GM19239 (cell line): ENCODE data around the gene LRRN4CL.
"Not testable (repeated sequence)": the region's sequence is repeated elsewhere in the genome, so short reads cannot be mapped to it uniquely, and the experiment has no call there.

Experiments
- DNase-seq: peaks from one replicate; pipeline ENCODE4 v3.0.0; 2011; ENCODE audit warnings: low spot score; ENCODE audit not compliant: insufficient read length
- FAIRE-seq: peaks from 2 replicates; lab custom pipeline; 2011; peaks lifted over from hg19 to GRCh38; lab: Jason Lieb, UNC

LRRN4CL gene

DNA sequence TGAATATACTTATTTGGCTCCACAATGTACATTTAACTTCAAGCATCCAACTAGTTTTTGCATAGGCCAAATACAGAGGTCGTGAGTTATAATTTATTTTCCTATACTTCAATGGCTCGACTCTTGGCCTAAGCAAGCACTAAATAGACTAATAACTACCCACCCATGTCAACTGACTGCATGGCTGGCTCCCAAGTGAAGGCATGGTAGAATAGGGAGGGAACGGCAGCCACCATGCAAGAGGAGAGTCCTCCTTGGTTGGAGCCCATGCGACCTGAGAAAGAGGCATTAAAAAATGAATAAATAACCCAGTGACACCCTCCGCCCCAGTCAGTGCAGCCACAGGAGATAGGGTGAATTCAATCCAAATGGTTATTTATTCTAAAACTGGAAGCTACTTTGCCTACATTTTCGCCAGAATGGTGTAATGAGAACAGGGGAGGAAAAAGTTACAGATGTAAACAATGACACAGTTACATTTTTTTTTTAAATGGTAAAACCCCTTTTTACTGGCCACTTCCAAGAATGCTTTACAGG, 23.0 kb upstream of the LRRN4CL start:
- FAIRE-seq (no peak), DNase-seq (no peak)

DNA sequence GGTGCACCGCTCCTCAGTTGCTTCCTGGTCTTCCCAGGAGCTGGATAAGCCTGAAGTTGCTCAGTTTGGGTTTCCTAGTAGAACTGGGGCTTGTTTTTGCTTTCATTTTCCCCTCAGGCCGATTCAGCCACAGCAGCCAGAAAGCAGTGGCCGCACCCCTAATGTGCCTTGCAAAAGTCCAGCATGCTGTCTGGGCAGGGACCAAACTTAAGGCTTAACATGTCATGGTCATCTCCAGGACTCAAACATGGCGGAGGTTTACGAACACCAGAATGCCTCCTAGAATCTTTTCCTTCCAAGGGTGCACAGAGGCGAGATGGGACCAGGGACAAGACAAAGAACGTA, 20.6 kb upstream of the LRRN4CL start:
- DNase-seq (no peak), FAIRE-seq (no peak)

DNA sequence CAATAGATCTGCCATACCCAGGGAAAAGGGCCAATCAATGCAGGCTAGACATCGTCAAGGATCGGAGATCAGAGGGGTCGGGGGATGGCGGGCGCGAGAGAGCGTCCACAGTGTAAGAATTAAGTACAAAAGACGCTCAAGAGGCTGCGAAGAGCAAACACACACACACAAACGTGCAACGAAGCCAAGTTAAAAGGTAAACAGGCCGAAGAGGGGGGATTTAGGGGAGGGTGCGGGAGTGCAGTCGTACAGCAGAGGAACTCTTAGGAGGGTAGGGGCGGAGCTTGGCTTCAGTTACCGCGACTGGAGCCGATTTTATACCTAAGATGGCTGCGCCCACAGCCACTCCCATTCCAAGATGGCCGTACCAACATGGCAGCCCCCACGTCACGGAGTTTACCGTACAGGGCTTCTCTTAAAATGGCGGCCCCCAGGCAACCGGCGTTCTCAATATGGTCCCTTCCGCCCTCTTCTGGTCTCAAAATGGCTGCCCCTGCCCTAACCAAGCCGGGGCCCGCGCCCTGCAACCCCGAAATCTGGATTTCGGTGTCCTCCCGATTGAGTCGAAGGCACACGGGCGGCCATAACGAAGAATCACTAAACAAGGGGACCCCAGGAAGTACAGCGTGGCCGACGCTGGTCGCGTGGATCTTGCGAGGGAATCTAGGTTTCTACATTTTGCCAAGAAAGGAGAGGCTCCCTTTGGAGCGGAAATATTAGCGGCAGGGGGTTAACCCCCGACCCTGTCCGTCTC, 20.1 kb upstream of the LRRN4CL start:
- DNase-seq (peak; percentile 77), FAIRE-seq (peak; percentile 91)

DNA sequence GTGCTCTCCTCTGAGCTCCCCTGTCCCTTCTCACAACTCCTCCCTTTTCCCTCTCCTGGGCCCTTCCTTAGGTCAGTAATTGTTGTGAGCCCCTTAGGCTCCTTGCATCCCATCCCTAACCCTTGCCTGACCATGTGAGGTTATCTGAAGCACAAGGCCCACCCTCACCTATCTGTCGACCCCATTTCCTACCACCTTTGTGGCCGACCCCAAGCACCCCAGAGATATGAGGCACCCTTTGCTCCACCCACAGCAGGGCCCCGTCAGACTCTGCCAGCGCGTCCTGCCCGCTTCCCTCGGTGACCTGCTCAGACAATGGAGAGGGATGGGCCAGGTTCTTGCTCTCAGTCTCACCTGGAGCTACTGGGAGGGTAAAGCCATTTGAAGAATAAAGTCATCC, 19.5 kb upstream of the LRRN4CL start:
- DNase-seq (no peak), FAIRE-seq (no peak)

DNA sequence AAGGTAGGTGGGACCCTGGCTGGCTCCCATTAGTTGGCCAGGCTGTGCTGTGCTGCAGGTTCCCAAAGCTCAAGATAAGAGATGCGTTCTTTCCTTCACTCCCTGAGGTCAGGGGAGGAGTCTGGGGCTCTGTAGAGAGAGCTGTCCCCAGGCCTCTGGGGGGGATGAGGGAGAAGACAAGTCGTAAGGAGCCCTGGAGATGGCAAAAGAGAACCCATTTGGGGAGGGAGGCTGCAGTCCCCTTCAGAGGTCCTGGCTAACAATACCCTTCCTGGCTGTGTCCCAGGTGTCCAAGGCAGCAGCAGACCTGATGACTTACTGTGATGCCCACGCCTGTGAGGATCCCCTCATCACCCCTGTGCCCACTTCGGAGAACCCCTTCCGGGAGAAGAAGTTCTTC, 19.1 kb upstream of the LRRN4CL start:
- FAIRE-seq = no peak

DNA sequence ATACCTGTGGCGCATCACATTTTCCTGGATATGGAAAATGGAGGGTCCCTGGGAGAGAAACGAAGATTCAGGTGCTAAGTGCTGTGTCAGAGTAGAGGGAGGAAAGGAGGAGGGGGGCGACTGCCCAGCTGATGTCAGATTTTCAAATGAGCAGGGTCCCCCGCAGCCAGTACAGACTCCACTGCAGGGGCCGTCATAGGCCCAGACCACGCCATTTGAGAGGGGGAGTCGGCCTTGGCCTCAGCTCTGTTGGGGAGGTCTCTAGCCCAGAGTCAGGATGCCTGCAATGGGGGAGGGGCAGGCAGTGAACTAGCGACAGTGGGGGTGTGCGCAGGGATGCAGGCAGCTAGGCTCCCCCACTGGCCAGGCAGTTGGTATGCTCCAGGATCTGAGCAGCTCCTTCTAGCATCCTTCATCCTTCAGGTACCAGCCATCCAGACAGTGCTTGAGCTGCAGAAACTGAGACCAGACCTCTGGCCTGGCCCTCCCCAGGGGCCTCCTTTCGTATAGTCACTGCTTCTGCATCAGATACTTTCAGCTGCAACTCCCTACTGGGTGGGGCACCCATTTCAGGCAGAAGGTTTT, 18.0 kb upstream of the LRRN4CL start, which contains the start of the genes BSCL2 and GNG3:
Gene BSCL2, minus strand, starts transcription at position 148 of the 585 bp plus-strand sequence. CDS start 229 bp downstream, outside the sequence.
Gene GNG3, plus strand, starts transcription at position 400 of the 585 bp plus-strand sequence. CDS start 620 bp downstream, outside the sequence.
- no peak for FAIRE-seq

More for the DNA sequence above, 19.1 kb upstream of the LRRN4CL start:
- no peak for DNase-seq

DNA sequence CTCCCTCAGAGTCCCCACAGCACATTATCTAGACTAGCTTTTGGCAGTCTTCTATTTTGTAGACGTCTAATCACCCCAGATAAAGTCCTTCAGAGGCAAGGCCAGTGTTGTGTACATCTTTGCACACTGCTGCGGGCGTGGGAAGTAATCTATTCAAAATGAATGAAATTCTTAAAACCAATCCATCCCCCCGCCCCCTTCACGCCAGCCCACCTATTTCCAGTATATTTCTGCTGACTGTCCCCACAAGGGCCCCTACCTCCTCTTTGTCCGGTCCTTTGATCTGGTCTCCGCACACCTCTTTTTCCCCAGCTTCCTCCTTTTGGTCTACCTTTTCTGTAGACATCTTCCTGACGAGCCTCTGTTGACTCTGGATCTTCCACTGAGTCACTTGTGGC, 17.5 kb upstream of the LRRN4CL start:
- no peak for DNase-seq
- no peak for FAIRE-seq

More for the DNA sequence above, 18.0 kb upstream of the LRRN4CL start, which contains the start of the genes BSCL2 and GNG3:
- no peak for DNase-seq

DNA sequence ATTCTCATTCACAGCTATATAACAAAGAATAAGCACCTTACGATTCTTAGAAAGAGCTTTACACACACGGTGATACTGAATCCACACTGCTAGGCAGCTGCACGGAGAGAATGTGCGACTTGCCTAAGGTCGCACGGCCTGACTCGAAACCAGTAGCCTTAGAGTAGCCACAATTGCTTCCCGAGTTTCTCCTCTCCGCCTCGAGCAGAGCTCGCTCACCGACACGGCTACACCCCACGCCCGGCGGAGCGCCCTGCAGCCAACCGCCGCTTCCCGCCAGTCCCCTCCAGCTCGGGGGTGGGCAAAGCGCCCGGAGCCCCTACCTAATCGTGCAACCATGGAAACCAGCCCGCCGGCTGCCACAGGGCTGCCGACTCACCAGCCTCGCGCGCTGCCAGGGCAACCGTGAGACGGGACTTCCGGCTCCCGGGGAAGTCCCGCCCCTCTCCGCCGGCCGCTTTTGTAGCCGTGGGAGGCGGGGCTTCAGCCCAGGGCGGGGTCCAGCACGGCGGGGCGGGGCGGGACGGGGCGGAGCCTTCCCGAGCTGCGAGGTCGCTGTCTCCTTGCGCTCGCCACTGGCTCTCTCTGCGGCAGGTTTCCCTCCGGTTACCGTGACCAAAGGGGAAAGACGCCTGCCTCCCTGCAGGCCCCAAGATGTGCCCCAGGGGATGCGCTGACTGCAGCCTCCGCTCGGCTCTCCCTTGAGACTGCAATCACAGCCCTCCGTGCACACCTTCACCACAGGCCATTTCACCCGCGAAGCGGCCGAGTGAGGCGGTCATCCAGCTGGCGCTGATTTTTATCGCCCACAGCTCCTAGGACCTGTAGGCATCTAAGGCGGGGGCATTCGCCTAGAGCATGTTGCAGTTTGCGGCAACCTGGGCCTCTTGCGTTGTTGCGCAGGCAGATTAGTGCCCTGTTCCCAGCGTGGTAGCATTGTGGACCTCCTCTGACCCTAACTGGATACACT, 16.8 kb upstream of the LRRN4CL start:
- peak; percentile 53 for FAIRE-seq
- peak; percentile 81 for DNase-seq

DNA sequence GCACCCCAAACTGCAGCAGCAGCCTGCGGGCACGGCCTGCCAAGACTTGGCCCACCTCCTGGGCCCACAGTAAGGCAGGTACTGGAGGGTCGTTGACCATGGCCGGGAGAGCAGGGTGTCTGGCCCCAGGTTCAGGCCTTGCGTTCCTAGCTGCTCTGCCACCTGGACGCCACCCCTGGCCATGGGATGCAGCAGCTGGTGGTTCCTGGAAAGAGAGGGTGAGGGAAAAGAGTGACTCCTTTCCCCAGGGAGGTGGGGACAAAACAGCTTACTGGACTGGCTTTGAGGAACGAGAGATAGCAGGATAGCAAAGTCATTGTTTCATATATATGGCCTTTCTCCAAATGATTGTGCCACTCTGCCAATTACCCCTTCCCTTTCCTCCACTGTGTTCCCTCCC, 16.1 kb upstream of the LRRN4CL start:
- FAIRE-seq (no peak), DNase-seq (no peak)

DNA sequence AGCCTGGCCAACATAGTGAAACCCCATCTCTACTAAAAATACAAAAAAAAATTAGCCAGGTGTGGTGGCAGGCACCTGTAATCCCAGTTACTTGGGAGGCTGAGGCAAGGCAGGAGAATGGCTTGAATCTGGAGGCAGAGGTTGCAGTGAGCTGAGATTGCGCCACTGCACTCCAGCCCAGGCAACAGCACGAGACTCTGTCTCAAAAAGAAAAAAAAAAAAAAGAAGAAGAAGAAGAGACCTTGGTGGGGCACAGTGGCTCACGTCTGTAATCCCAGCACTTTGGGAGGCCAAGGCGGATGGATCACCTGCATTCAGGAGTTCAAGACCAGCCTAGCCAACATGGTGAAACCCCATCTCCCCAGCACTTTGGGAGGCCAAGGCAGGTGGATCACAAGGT, 14.6 kb upstream of the LRRN4CL start:
- not testable (repeated sequence) for DNase-seq, FAIRE-seq

DNA sequence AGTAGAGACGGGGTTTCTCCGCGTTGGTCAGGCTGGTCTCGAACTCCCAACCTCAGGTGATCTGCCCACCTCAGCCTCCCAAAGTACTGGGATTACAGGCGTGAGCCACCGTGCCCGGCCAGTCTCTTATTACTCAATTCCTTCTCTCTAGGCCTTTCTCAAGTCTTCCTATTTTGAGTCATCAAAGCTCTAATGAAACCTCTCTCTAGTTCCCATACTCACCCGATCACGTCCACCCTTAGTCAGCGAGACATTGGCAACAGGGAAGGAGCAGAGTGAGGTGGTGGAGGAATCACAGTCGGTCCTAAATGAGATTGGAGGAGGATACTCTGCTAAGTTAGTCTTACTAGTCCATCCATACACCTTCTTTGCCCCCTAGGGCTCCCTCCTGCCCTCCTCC, 12.9 kb upstream of the LRRN4CL start:
- no peak for FAIRE-seq
- DNase-seq = no peak

DNA sequence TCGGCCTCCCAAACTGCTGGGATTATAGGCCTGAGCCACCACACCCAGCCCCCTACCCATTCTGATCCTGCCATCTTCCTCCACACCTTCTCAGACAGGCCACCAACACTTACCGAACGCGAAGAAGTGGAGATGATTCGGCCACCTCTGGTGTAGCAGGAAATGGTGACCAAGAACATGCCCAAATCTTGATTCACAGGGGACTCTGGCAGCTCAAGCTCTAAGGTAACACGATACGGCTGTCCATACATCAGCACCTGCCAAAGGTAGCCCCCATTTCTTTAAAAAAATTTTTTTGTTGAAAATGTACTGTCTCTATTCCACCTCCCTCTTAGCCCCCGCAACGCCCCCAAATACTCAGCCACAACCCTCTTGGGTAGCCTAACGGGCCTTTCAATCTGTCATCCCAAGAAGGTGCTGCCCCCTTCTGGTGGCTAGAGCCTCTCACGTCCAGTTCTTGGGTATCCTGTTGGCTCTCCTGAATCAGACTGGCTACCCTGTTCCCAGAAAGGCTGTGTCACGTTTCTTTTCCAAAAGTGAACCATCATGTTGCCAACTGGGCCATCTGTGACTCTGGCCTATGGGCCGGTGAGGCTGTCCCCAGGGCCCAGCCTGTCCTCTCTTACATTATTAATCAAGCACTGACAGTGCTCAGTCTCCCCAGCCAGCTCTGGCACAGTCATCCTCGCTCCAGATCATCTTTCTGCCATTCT, 5.3 kb upstream of the LRRN4CL start:
- peak; percentile 93 for FAIRE-seq
- peak; percentile 81 for DNase-seq

DNA sequence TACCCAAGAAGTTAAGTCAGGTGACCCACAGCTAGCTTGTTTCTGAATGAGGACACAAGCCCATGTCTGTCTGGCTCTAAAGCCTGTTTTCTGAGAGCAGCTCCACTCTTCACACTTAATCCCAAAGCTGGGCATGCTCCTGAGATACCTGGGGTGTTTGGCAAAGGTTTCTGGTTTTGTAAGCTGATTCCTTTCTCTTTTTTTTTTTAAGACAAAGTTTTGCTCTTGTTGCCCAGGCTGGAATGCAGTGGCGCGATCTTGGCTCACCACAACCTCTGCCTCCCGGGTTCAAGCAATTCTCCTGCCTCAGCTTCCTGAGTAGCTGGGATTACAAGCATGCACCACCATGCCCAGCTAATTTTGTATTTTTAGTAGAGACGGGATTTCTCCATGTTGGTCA, 4.3 kb upstream of the LRRN4CL start:
- not testable (repeated sequence) for DNase-seq, FAIRE-seq

DNA sequence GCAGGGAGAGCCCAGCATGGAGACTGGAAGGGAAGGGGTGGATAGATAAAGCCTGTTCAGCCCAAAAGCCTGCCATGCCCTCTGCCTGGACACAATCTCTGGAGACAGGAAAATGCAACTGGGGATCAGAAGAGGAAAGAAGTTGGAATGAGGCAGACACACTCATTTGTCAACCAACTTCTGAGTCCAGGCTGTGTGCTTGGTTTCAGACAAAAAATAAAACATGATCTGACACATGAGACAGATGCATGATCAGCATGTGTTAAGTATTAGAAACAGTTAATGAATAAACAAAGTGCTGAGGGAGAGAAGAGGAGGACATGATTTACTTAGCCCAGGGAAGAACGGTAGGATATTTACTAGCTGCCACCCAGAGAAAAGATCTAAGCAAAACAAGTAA, 839 bp downstream of the LRRN4CL start:
- FAIRE-seq = no peak

DNA sequence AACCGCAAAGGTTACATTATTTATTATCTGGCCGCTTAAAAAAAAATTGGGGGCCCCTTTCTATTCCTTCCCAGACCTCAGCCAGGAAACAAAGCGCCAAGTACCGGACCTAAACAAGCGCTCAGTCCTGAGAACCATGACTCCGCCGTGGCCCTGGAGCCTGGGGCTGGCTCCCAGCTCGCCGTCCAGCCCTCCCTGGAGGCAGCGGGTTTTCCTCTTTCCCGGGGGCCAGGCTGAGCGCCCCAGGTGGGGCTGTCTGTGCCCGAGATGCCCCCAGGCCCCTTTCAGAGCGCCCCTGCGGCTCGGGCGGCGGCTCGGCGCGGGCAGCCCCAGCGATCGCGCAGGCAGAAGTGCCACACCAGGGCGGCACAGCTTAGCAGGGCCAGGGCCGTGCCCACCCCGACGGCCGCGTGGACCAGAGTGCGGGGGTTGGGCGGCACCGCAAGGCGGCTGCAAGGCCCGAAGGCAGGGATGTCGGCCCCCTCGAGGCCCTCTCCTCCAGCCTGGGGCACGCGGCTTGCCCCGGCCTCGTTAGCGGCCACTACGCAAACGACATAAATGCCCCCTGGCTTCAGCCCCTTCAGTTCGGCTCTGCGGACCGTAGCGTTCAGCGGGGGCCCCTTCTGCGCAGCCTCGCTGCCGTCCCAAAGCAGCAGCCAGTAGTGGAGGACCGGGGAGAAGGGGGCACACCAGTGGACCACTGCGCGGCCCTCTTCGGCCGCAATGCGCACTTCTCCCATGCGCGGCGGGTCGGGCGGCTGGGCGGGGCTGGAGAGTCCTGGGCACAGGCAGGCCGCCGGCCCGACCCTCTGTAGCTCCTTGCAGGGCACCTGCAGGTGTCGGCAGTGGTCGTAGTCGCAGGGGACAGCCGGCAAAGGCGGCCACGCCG, 1.6 kb downstream of the LRRN4CL start:
- FAIRE-seq (no peak), DNase-seq (no peak)

More for the DNA sequence above, 839 bp downstream of the LRRN4CL start:
- DNase-seq = no peak

DNA sequence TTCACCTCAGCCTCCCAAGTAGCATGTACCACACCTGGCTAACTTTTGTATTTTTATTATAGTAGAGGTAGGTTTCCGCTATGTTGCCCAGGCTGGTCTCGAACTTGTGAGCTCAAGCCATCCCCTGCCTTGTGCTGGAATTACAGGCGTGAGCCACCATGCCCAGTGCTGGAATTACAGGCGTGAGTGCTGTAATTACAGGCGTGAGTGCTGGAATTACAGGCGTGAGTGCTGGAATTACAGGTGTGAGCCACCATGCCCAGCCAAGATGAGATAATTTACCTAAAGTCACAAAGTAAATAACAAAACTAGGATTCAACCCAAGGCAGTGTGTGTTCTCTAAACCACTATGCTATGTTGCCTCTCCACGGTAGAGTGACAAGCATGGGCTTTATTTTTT, 6.8 kb downstream of the LRRN4CL start:
- no peak for DNase-seq
- FAIRE-seq = no peak

DNA sequence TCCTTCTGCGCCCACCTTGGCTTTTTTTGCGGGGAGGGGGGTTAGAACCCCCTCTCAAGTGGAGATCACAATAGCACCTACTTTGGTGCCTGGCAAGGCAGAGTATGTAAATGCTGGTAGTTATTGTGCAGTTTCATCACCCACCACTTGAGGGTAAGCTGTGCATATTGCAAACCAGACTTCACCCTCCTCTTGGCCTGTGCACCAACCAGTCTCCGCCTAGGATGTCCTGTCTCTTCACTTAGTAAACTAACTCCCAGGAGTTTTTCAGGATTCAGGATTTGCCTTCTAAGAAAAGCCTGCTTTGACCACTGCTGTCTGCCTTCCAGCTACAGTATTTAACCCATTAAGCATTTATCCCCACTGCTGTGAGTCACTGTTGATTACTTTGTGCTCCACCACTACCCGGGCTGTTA, 8.5 kb downstream of the LRRN4CL start:
- FAIRE-seq = peak; percentile 73
- peak; percentile 56 for DNase-seq
